Measurements from ENCODE around the gene CES2. TPM values are rescaled to one million over a fixed set of nuclear protein-coding genes. Genes with fewer than 3 reads are reported as not detected.

CES2 gene
- total RNA-seq, 1 experiment from 2014 or later = 35.4 TPM

DNA sequence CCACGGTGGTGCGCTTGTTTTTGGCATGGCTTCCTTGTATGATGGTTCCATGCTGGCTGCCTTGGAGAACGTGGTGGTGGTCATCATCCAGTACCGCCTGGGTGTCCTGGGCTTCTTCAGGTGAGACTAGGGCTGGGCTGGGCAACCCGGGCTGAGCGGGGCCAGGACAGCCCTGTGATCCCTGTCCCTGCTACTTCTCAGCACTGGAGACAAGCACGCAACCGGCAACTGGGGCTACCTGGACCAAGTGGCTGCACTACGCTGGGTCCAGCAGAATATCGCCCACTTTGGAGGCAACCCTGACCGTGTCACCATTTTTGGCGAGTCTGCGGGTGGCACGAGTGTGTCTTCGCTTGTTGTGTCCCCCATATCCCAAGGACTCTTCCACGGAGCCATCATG, 4.9 kb downstream of the CES2 start:
- Histone ChIP-seq H3K9me2 (ENCODE audit: insufficient read depth) (no peaks in the 10 kb centered on the region), H4K20me1 (ENCODE audit: insufficient read depth) (no peaks in the 10 kb centered on the region), H3K79me2 (ENCODE audit: insufficient read depth, low read length) (peaks cover 29% of the 10 kb centered on the region), H3K27me3 (ENCODE audit: insufficient read depth, low read length) (no peaks in the 10 kb centered on the region), H3K9me3 (ENCODE audit: control insufficient read depth in 1 of 2, insufficient read depth in 1 of 2, low read depth in 1 of 2, low read length in 2 of 2) (no peaks in the 10 kb centered on the region), H3K36me3 (ENCODE audit: control insufficient read depth in 1 of 2, insufficient read depth in 2 of 2, low read length in 2 of 2) (peaks cover 29 to 33% of the 10 kb centered on the region in 2 experiments; a peak in 3 of 4 replicates), H3K4me2 (ENCODE audit: low read length) (no peak overlapping the region), H3K4me1 (ENCODE audit: control insufficient read depth in 1 of 2, insufficient read depth in 2 of 2, low read length in 2 of 2) (peaks cover 0 to 11% of the 10 kb centered on the region in 2 experiments; a peak in 2 of 4 replicates), H3K27ac (ENCODE audit: low read depth, low read length) (no peak overlapping the region), H3K9ac (ENCODE audit: low read length) (no peak overlapping the region), H2AFZ (ENCODE audit: low read depth, low read length, poor library complexity, severe bottlenecking) (no peak overlapping the region), H3K4me3 (replicated peaks in 1 of 2; ENCODE audit: low read depth in 1 of 2, low read length in 2 of 2) (no peak overlapping the region)
- no TSS peak for BruUV-seq (replicated peaks)
- no peak for DNase-seq (ENCODE audit: low read depth, low spot score)
- no peak for TF ChIP-seq ELF1 (IDR thresholded peaks at IDR 0.05; ENCODE audit: borderline replicate concordance, low read depth)
- TF ChIP-seq TCF7L2 (IDR thresholded peaks at IDR 0.05; ENCODE audit: borderline replicate concordance, extremely low read depth, insufficient read depth, insufficient read length) = no peak
- TF ChIP-seq, protein P1, sequence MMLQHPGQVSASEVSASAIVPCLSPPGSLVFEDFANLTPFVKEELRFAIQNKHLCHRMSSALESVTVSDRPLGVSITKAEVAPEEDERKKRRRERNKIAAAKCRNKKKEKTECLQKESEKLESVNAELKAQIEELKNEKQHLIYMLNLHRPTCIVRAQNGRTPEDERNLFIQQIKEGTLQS (IDR thresholded peaks at IDR 0.05) = no peak
- no peak for TF ChIP-seq FOSL1 (IDR thresholded peaks at IDR 0.05; ENCODE audit: low read depth)
- no peak for TF ChIP-seq CBX3 (IDR thresholded peaks at IDR 0.05; ENCODE audit: low read depth)
- TF ChIP-seq, protein P2, sequence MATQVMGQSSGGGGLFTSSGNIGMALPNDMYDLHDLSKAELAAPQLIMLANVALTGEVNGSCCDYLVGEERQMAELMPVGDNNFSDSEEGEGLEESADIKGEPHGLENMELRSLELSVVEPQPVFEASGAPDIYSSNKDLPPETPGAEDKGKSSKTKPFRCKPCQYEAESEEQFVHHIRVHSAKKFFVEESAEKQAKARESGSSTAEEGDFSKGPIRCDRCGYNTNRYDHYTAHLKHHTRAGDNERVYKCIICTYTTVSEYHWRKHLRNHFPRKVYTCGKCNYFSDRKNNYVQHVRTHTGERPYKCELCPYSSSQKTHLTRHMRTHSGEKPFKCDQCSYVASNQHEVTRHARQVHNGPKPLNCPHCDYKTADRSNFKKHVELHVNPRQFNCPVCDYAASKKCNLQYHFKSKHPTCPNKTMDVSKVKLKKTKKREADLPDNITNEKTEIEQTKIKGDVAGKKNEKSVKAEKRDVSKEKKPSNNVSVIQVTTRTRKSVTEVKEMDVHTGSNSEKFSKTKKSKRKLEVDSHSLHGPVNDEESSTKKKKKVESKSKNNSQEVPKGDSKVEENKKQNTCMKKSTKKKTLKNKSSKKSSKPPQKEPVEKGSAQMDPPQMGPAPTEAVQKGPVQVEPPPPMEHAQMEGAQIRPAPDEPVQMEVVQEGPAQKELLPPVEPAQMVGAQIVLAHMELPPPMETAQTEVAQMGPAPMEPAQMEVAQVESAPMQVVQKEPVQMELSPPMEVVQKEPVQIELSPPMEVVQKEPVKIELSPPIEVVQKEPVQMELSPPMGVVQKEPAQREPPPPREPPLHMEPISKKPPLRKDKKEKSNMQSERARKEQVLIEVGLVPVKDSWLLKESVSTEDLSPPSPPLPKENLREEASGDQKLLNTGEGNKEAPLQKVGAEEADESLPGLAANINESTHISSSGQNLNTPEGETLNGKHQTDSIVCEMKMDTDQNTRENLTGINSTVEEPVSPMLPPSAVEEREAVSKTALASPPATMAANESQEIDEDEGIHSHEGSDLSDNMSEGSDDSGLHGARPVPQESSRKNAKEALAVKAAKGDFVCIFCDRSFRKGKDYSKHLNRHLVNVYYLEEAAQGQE (IDR thresholded peaks at IDR 0.05; ENCODE audit: low read depth) = no peak
- CTCF ChIA-PET = no interaction called here
- RAD21 ChIA-PET (ENCODE audit: low non-redundant PET in 1 of 2, low total read pairs in 2 of 2, uncharacterized antibody in 2 of 2, unreplicated experiment in 2 of 2) = no interaction called here
- POLR2A ChIA-PET = no interaction called here
- intact Hi-C loops (cut with micrococcal nuclease) = no loop called here
- ATAC-seq = no peak

Data from HCT116 (cell line).